Memory B cell (primary cell): ENCODE measurements around the gene KCNN3.

ENCODE experiments used
- ATAC-seq: fragments of 150-1000 bp; cut with Tn5 transposase; 2 replicates; pipeline ENCODE4 v1.10.0; 2021; ENCODE audit warnings: low read depth, mild to moderate bottlenecking, moderate library complexity
- DNase-seq, 2 donors: peaks; one replicate each; pipeline ENCODE4 v3.0.0; 2022; ENCODE audit warnings: low spot score in 2 of 2
- H3K27ac Mint-ChIP-seq: one replicate; pipeline ENCODE4 v1.8.0; 2022; ENCODE audit warnings: mild to moderate bottlenecking, moderate library complexity, mixed read lengths
- H3K27me3 Mint-ChIP-seq: one replicate; pipeline ENCODE4 v1.8.0; 2022; ENCODE audit warnings: mixed read lengths
- H3K36me3 Mint-ChIP-seq: one replicate; pipeline ENCODE4 v1.8.0; 2022; ENCODE audit warnings: mild to moderate bottlenecking, mixed read lengths
- H3K4me1 Mint-ChIP-seq: one replicate; pipeline ENCODE4 v1.8.0; 2022; ENCODE audit warnings: mixed read lengths
- H3K4me3 Mint-ChIP-seq: one replicate; pipeline ENCODE4 v1.8.0; 2022; ENCODE audit warnings: mild to moderate bottlenecking, moderate library complexity, mixed read lengths
- H3K9me3 Mint-ChIP-seq: one replicate; pipeline ENCODE4 v1.8.0; 2022; ENCODE audit warnings: mixed read lengths

KCNN3 gene

DNA sequence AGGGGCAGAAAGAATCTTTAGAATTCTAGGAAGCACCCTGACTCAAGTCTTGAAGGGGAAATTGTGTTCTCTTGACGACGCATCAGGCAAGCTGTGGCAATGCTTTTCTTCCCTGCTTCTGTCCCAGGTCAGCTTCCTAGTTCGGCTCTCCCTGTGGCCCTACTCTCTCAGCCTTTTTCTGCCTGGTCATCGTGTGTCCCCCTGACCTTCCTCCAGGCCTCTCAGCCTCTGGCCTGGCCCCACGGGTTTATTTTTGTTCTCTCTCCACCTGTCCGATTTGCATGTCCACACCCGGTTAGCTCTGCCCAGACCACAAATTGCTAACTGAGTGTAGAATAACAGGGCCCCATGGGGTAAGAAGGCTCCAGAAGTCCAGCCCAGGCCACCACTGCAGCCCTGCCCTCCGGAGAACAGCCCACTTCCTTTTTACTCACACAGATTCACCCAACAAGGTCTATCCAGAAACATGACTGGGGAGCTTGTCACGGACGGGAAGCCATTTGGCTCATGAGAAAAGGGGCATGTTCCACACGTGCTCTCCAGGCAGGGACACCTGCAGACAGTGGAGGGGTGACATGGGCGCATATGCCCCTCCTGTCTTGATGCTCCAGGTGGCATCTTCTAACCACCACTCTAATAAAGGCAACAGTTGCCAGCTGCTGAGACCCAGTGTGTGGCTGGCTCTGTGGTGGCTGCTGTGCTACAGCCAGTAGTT, 9.8 kb downstream of the KCNN3 start:
- Mint-ChIP-seq H3K36me3 (no peaks in the 10 kb centered on the region), H3K27me3 (peaks cover 6% of the 10 kb centered on the region), H3K4me3 (peak overlapping the region; percentile 79), H3K4me1 (peaks cover 52% of the 10 kb centered on the region), H3K9me3 (no peaks in the 10 kb centered on the region), H3K27ac (peak overlapping the region; percentile 76)
- peak; percentile 75 for ATAC-seq
- DNase-seq = peak in 1 of 2 donors; percentile 37

DNA sequence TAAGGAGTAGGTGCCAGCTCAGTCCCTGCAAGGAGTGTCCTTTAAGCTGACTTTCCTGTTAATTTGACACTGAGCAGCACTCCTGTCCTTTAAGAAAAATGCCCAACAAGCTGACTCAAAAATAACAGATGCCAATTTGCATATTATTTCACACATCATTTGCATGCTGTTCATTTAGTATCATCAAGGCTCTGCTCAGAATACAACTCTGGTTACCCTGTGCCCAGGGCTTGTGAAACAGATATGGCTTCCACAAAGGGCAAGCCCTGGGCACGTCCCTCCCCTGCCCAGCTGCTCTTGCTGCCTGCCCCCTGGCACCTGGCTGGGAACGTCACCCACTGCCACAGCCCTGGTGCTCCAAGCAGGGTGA, 10.3 kb downstream of the KCNN3 start:
- Mint-ChIP-seq H3K36me3 (no peaks in the 10 kb centered on the region), H3K27me3 (peaks cover 6% of the 10 kb centered on the region), H3K4me1 (peaks cover 50% of the 10 kb centered on the region), H3K9me3 (no peaks in the 10 kb centered on the region), H3K4me3 (peak overlapping the region; percentile 79), H3K27ac (peak overlapping the region; percentile 76)
- ATAC-seq = peak; percentile 59
- DNase-seq = no peak

DNA sequence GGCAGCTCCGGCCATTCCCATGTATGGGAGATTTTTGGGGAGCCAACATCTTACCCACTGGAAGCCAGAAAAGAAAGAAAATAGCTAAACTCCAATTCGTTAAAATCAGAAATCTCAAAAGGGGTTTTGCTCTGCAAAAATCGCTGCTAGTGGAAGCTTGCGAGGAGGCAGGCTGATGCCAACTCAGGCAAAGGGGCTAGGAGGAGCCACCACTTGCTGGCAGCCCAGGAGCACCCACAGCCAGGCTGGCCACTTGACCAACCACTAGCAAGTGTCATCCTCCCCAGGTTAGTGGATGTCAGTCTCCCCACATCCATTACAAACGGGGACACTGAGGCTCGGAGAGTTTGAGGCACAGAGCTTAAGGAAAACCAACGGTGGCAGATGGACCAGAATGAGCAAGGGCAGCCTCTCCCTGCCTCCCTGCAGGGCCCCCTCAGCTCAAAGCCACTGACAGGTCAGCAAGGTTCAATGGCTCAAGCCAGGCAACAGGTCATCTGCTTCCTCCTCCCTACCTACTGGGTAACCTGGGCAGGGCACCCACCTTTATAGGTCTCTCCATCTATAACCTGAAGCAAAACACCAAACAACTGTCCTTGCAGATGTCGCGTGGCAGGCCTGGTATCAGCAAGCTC, 10.8 kb downstream of the KCNN3 start:
- no peak for DNase-seq
- H3K36me3 Mint-ChIP-seq = no peaks in the 10 kb centered on the region
- H3K4me1 Mint-ChIP-seq = peaks cover 45% of the 10 kb centered on the region
- peak overlapping the region; percentile 76 for H3K27ac Mint-ChIP-seq
- H3K4me3 Mint-ChIP-seq = peak overlapping the region; percentile 79
- H3K9me3 Mint-ChIP-seq = no peaks in the 10 kb centered on the region
- peaks cover 2% of the 10 kb centered on the region for H3K27me3 Mint-ChIP-seq
- ATAC-seq = no peak

DNA sequence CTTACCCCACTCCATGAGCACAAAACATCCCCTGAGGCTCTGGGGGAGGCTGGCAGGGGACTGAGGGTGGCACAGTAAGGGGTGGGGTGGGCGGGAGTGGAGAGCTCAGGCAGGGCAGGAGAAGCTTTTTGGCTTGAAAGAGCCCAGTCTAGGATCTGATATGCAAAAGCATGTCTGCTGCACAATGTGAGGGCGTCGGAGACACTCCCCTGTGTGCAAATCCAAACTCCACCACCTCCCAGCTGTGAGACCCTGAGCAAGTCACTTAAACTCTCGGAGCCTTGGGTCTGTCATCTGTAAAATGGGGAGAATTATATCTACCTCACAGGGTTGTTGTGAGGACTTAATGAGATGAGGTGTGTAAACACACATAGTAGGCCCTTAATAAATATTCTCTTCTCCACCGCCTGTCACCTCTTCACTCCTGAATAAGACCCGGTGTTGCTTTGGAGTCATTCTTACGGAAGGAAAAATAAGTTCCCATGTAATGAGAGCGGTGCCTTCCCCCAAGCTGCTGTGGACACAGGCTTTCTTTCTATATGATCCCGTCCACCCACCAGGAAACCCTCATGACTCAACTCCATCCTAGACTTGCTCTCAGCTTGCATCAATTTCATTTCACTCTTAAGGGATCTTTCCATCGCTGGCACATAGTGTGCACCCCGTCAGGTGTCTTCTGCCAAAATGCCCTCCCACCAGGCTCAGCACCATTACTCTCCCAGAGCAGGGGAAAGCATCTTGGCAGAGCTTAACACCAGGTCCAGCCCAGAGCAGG, 12.5 kb downstream of the KCNN3 start:
- DNase-seq (no peak), ATAC-seq (no peak)
- no peak overlapping the region for H3K4me3 Mint-ChIP-seq
- no peak overlapping the region for H3K27ac Mint-ChIP-seq
- H3K4me1 Mint-ChIP-seq = peaks cover 36% of the 10 kb centered on the region
- no peaks in the 10 kb centered on the region for H3K36me3 Mint-ChIP-seq
- peaks cover 1% of the 10 kb centered on the region for H3K27me3 Mint-ChIP-seq
- H3K9me3 Mint-ChIP-seq = no peaks in the 10 kb centered on the region

DNA sequence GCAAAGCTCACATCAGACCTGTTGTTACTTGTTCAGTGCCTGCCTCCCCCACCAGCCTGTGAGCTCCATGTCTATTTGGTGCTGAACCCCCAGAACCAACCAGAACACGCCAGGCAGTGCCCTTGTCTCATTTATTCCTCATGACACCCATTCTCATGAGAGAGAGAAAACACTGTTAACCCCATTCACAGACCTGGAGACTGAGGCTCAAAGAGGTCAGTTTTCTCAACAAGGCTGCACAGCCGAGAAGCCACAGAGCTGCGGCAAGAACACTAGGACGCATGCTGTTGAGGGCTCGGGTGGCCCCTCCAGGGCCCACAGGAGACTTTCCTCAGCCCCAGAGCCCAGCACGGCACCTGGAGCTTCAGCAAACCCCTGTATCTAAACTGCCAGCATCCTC, 13.1 kb downstream of the KCNN3 start:
- Mint-ChIP-seq H3K27ac (no peak overlapping the region), H3K9me3 (no peaks in the 10 kb centered on the region), H3K4me1 (peaks cover 30% of the 10 kb centered on the region), H3K27me3 (no peaks in the 10 kb centered on the region), H3K36me3 (no peaks in the 10 kb centered on the region), H3K4me3 (no peak overlapping the region)
- DNase-seq = no peak
- ATAC-seq = no peak

DNA sequence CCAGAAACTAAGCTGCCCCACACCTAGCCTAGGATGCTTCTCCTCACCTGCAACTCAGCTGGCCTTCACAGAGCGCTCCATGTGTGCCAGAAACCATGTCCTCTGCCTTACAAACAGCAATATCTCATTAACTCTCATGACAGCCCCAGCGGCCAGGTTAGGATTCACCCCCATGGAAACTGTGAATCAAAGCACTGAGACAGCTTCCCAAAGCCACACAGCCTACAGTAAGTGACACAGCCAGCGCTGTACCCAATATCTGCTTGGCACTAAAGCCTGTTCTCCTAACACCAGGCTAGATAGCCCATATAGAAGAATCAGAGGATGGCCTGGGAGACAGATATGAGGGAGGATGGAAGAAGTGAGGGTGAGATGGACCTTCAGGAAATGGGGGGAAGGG, 13.5 kb downstream of the KCNN3 start:
- Mint-ChIP-seq H3K4me3 (no peak overlapping the region), H3K27ac (no peak overlapping the region)

DNA sequence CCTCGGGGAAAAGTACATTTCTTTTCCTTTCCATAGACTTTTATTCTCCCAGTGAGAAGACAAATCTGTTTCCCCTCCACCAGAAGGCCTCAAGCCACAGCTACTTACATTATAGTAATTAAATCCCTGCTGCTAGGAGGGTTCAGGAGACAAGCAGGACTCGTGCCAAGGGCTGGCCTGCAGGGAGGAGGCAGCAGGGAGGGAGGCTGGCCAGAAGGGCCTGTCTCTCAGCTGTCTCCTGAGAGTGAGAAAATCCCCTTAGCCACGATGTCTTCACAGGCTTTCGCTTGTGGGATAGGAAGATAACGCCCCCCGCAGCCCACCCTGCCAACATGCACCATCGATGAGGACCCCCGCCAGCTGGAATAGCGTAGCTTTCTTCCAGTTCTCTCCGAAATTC, 14.0 kb downstream of the KCNN3 start:
- H3K4me3 Mint-ChIP-seq = no peak overlapping the region

More for the DNA sequence above, 13.5 kb downstream of the KCNN3 start:
- Mint-ChIP-seq H3K4me1 (peaks cover 27% of the 10 kb centered on the region), H3K9me3 (no peaks in the 10 kb centered on the region), H3K36me3 (no peaks in the 10 kb centered on the region), H3K27me3 (no peaks in the 10 kb centered on the region)
- ATAC-seq (no peak), DNase-seq (no peak)

DNA sequence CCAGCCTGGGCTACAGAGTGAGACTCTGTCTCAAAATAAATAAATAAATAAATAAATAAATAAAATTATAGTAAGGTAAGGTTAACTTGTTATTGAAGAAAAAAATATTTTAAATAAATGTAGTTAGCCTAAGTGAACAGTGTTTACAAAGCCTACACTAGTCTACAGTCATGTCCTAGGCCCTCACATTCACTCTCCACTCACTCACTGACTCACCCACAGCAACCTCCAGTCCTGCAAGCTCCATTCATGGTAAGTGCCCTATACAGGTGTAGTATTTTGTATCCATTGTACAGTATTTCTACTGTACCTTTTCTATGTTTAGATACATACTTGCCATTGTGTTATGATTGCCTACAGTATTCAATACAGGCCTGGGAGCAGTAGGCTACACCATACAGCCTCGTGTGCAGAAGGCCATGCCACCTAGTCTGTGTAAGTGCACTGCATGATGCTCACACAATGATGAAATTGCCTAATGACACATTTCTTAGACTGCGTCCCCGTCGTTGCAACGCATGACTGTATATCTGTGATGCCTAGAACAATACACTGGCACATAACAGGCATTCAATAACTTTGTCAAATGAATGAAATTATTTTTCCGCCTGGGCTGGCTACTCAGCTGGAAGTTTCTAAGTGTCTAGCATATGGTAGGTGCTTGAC, 14.8 kb downstream of the KCNN3 start:
- no peak overlapping the region for H3K4me3 Mint-ChIP-seq
- ATAC-seq = no peak
- no peaks in the 10 kb centered on the region for H3K9me3 Mint-ChIP-seq
- no peaks in the 10 kb centered on the region for H3K36me3 Mint-ChIP-seq
- H3K27ac Mint-ChIP-seq = no peak overlapping the region
- H3K27me3 Mint-ChIP-seq = no peaks in the 10 kb centered on the region
- no peak for DNase-seq
- H3K4me1 Mint-ChIP-seq = peaks cover 18% of the 10 kb centered on the region

More for the DNA sequence above, 14.0 kb downstream of the KCNN3 start:
- Mint-ChIP-seq H3K36me3 (no peaks in the 10 kb centered on the region), H3K9me3 (no peaks in the 10 kb centered on the region), H3K27ac (no peak overlapping the region), H3K4me1 (peaks cover 22% of the 10 kb centered on the region), H3K27me3 (no peaks in the 10 kb centered on the region)
- DNase-seq = no peak
- no peak for ATAC-seq

DNA sequence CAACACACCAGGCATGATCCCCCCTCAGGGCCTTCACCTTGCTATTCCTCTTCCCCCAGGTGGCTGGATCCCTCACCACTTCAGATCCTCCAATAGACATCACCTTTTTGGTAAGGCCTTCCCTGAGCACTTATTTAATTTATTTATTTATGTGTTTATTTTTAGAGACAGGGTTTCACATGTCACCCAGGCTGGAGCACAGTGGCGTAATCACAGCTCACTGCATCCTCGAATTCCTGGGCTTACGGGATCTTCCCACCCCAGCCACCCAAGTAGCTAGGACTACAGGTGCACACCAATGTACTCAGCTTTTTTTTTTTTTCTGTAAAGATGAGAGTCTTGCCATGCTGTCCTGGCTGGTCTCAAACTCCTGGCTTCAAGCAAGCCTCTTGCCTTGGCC, 17.2 kb downstream of the KCNN3 start:
- no peaks in the 10 kb centered on the region for H3K27me3 Mint-ChIP-seq
- no peak for DNase-seq
- peaks cover 6% of the 10 kb centered on the region for H3K4me1 Mint-ChIP-seq
- H3K4me3 Mint-ChIP-seq = no peak overlapping the region
- H3K9me3 Mint-ChIP-seq = no peaks in the 10 kb centered on the region
- H3K36me3 Mint-ChIP-seq = no peaks in the 10 kb centered on the region
- no peak for ATAC-seq
- no peak overlapping the region for H3K27ac Mint-ChIP-seq

DNA sequence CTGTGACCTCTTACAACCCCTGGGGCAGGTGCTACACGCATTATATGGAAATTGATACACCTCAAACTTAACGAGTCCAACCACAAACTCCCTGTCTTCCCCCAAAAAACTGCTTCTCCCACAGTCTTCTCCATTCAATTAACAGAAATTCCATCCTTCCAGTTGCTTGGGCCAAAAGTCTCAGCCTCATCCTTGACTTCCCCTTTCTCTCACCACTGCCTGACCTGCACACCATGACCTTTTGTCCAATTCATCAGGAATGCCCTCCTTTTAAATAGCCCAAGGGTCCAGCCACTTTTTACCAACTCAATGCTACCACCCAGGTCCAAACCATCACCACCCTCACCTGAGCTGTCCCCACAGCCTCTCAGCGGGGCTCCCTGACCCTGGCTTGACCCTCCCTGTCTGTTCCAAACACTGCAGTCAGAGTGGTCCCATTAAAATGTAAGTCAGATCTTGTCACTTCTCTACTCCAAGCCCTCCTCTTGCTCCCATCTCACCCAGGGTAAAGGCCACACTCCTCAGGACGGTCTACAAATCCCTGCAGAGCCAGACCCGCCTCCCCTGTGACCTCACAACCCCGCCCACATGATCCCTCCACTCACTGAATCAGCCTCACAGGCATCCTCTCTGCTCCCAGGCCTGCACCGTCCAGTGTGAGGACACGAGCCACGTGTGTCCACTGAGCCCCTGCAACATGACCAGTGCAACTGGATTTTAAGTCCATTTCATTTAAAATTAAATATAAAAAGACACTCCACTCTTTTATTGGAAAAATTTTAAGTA, 18.5 kb downstream of the KCNN3 start:
- DNase-seq (no peak), ATAC-seq (no peak)
- Mint-ChIP-seq H3K27ac (no peak overlapping the region), H3K4me1 (peaks cover 3% of the 10 kb centered on the region), H3K9me3 (no peaks in the 10 kb centered on the region), H3K4me3 (no peak overlapping the region), H3K36me3 (no peaks in the 10 kb centered on the region), H3K27me3 (no peaks in the 10 kb centered on the region)

DNA sequence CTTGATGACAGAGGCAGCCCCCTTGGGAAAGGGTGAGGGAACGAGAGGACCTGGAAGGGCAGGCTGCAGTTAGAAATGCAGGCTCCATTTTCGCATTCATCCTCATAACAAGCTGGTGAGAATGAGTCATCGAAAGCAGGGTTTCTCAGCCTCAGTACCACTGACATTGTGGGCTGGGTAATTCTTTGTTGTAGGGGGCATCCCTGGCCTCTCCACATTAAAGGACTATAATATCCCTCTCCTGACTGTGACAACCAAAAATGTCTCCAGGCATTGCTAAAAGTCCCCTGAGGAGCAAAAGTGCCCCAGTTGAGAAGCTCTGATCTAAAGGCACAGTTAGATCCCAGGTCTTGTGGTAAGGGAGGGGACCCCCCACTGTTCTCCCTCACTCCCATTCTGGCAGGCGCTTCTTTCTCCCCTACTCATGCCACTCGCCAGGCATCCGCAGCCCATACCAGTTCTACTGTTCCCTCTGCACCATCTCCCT, 20.4 kb downstream of the KCNN3 start:
- H3K36me3 Mint-ChIP-seq = no peaks in the 10 kb centered on the region
- no peak overlapping the region for H3K4me3 Mint-ChIP-seq
- DNase-seq = no peak
- ATAC-seq = no peak
- no peaks in the 10 kb centered on the region for H3K9me3 Mint-ChIP-seq
- peaks cover 5% of the 10 kb centered on the region for H3K27me3 Mint-ChIP-seq
- H3K4me1 Mint-ChIP-seq = peaks cover 2% of the 10 kb centered on the region
- no peak overlapping the region for H3K27ac Mint-ChIP-seq

DNA sequence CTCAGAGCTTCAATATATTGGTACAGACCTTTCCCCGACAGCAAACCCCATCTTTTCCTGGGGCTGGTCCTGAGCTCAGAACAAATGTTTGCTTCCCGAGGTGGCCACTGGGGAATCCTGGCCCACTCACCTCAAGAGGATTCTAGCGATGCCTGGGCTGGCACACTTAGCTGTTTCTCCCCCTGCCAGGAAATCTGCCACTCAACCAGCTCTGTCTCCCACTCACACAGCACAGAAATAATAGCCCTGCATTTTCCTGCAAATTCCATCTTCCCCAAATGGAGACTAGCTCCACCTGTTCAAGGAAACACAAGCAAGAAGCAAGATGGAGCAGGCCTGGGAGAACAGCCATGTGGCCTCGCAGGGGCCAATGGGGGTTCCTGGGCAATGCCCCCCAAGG, 21.1 kb downstream of the KCNN3 start:
- Mint-ChIP-seq H3K27me3 (peaks cover 5% of the 10 kb centered on the region), H3K36me3 (no peaks in the 10 kb centered on the region), H3K9me3 (no peaks in the 10 kb centered on the region), H3K4me3 (no peak overlapping the region), H3K4me1 (peaks cover 6% of the 10 kb centered on the region), H3K27ac (no peak overlapping the region)
- DNase-seq (no peak), ATAC-seq (no peak)

DNA sequence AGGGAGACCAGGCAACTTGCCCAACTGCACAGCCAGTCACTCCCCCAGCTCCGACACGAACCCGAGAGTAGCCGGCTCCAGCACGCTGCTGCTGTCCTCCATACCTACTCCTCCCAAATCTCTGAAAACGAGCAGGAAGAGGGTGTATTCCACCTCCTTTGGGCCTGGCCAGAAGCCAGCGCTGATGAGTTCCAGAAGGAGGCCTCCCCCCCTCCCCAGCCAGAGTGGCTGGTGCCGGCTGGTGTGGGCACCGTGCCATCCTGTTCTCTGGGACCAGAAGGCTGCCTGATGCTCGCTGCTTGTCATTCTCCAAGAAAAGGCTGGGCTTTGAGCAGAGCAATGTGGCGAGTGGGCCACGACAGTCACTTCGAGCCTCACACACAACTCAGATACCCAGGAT, 22.2 kb downstream of the KCNN3 start:
- Mint-ChIP-seq H3K27me3 (peaks cover 5% of the 10 kb centered on the region), H3K4me3 (no peak overlapping the region), H3K27ac (no peak overlapping the region), H3K36me3 (no peaks in the 10 kb centered on the region), H3K9me3 (no peaks in the 10 kb centered on the region), H3K4me1 (peaks cover 11% of the 10 kb centered on the region)
- no peak for ATAC-seq
- DNase-seq = no peak
